Measurements from ENCODE around the gene SBNO2.

The SBNO2 gene

DNA sequence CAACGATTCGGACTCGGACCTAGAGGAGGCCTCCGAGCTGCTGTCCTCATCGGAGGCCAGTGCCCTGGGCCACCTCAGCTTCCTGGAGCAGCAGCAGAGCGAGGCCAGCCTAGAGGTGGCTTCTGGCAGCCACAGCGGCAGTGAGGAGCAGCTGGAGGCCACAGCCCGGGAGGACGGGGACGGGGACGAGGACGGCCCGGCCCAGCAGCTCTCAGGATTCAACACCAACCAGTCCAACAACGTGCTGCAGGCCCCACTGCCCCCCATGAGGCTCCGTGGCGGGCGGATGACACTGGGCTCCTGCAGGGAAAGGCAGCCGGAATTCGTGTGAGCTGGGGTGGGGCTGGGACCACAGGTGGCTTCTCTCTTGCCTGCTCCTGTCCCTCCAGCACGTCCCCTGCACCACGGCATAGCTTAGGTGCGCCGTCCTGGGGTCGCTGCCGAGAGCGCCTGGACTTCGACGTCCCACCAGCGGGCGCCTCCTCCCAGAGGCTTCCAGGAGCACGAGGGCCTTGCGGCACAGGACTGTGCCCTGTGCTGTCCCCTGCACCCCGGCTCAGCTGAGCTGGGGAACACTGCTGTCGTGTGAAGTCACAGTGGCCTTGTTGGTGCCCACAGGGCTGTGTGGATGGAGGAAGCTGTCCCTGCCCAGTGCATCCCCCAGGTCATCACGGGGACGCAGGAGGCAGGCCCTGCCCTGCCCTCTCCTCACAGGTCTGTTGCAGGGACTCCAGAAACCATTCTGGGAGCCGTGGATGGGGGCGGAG lies 88.2 kb downstream of the SBNO2 start:
- H3K4me3 ChIP-seq (IDR thresholded peaks at IDR 0.05; ENCODE audit: insufficient read depth, low read depth, low read length), result no peak overlapping the region
- no peak overlapping the region for H3K4me2 ChIP-seq
- H3K79me2 ChIP-seq (ENCODE audit: insufficient read depth, low read depth), result no peaks in the 10 kb centered on the region
- no peaks in the 10 kb centered on the region for H3K36me3 ChIP-seq (ENCODE audit: insufficient read depth)
- H4K20me1 ChIP-seq (ENCODE audit: insufficient read depth), result no peaks in the 10 kb centered on the region
- no peaks in the 10 kb centered on the region for H3K4me1 ChIP-seq (ENCODE audit: low read depth, poor library complexity, severe bottlenecking)
- no peak overlapping the region for H3K9ac ChIP-seq
- TF ChIP-seq, protein P1, sequence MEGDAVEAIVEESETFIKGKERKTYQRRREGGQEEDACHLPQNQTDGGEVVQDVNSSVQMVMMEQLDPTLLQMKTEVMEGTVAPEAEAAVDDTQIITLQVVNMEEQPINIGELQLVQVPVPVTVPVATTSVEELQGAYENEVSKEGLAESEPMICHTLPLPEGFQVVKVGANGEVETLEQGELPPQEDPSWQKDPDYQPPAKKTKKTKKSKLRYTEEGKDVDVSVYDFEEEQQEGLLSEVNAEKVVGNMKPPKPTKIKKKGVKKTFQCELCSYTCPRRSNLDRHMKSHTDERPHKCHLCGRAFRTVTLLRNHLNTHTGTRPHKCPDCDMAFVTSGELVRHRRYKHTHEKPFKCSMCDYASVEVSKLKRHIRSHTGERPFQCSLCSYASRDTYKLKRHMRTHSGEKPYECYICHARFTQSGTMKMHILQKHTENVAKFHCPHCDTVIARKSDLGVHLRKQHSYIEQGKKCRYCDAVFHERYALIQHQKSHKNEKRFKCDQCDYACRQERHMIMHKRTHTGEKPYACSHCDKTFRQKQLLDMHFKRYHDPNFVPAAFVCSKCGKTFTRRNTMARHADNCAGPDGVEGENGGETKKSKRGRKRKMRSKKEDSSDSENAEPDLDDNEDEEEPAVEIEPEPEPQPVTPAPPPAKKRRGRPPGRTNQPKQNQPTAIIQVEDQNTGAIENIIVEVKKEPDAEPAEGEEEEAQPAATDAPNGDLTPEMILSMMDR (conservative IDR thresholded peaks at IDR 0.05; ENCODE audit: low read depth, low read length), result no peak
- no peak overlapping the region for H2AFZ ChIP-seq (ENCODE audit: low read depth)
- no peak overlapping the region for H3K27ac ChIP-seq
- H3K27me3 ChIP-seq (ENCODE audit: insufficient read depth, low read depth), result no peaks in the 10 kb centered on the region

- H3K4me2 ChIP-seq, result no peak overlapping the region
- H2AFZ ChIP-seq (ENCODE audit: low read depth), result no peak overlapping the region
- TF ChIP-seq, protein P1 (conservative IDR thresholded peaks at IDR 0.05; ENCODE audit: low read depth, low read length), result no peak
- H3K27me3 ChIP-seq (ENCODE audit: insufficient read depth, low read depth), result no peaks in the 10 kb centered on the region
- no peak overlapping the region for H3K27ac ChIP-seq
- H3K4me3 ChIP-seq (IDR thresholded peaks at IDR 0.05; ENCODE audit: insufficient read depth, low read depth, low read length), result no peak overlapping the region
- H3K9ac ChIP-seq, result no peak overlapping the region
- H3K4me1 ChIP-seq (ENCODE audit: low read depth, poor library complexity, severe bottlenecking), result no peaks in the 10 kb centered on the region
- no peaks in the 10 kb centered on the region for H3K36me3 ChIP-seq (ENCODE audit: insufficient read depth)
- no peaks in the 10 kb centered on the region for H3K79me2 ChIP-seq (ENCODE audit: insufficient read depth, low read depth)
- H4K20me1 ChIP-seq (ENCODE audit: insufficient read depth), result no peaks in the 10 kb centered on the region
These were observed 88.9 kb downstream of the SBNO2 start for GRCh38 chr19:1085053-1085658.

- TF ChIP-seq, protein P1 (conservative IDR thresholded peaks at IDR 0.05; ENCODE audit: low read depth, low read length), result no peak
- Histone ChIP-seq H3K9ac (no peak overlapping the region), H3K36me3 (ENCODE audit: insufficient read depth) (no peaks in the 10 kb centered on the region), H3K4me3 (IDR thresholded peaks at IDR 0.05; ENCODE audit: insufficient read depth, low read depth, low read length) (no peak overlapping the region), H2AFZ (ENCODE audit: low read depth) (no peak overlapping the region), H3K27me3 (ENCODE audit: insufficient read depth, low read depth) (no peaks in the 10 kb centered on the region), H3K4me2 (no peak overlapping the region), H3K79me2 (ENCODE audit: insufficient read depth, low read depth) (no peaks in the 10 kb centered on the region), H3K4me1 (ENCODE audit: low read depth, poor library complexity, severe bottlenecking) (no peaks in the 10 kb centered on the region), H3K27ac (no peak overlapping the region), H4K20me1 (ENCODE audit: insufficient read depth) (no peaks in the 10 kb centered on the region)
These were observed 89.8 kb downstream of the SBNO2 start for GRCh38 chr19:1084024-1084868.

DNA sequence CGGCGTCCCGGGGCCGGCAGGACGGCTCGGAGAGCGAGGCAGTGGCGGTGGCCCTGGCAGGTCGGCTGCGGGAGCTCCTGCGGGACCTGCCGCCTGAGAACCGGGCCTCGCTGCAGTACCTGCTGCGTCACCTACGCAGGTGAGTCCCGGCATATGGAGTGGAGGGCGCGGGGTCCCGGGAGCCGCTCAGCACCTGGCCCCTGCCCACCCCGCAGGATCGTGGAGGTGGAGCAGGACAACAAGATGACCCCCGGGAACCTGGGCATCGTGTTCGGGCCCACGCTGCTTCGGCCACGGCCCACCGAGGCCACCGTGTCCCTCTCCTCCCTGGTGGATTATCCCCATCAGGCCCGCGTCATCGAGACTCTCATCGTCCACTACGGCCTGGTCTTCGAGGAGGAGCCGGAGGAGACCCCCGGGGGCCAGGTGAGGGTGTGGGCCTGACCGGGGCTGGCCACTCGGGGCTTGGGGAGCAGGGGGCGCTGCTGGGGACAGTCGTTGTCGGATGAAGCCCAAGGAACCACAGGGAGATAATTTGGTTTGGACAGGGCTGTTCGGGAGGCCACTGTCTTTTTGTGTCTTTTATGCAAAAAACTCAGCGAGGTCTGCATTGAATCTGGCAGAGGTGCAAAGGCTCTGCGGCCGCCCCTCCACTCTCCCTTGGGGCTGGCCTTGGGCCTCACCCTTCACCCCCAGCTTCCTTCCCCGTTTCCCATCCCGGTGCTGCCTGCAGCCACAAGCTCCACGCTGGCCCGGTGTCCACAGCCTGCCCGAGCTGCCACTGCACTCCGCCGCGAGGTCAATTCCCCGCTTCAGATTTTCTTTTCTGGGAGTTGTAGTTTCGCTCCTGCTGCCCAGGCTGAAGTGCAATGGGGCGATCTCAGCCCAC lies 90.9 kb downstream of the SBNO2 start:
- no peak overlapping the region for H2AFZ ChIP-seq (ENCODE audit: low read depth)
- H3K9ac ChIP-seq, result no peak overlapping the region
- no peak overlapping the region for H3K27ac ChIP-seq
- no peaks in the 10 kb centered on the region for H3K27me3 ChIP-seq (ENCODE audit: insufficient read depth, low read depth)
- no peaks in the 10 kb centered on the region for H3K79me2 ChIP-seq (ENCODE audit: insufficient read depth, low read depth)
- no peaks in the 10 kb centered on the region for H4K20me1 ChIP-seq (ENCODE audit: insufficient read depth)
- TF ChIP-seq, protein P1 (conservative IDR thresholded peaks at IDR 0.05; ENCODE audit: low read depth, low read length), result no peak
- no peaks in the 10 kb centered on the region for H3K4me1 ChIP-seq (ENCODE audit: low read depth, poor library complexity, severe bottlenecking)
- no peaks in the 10 kb centered on the region for H3K36me3 ChIP-seq (ENCODE audit: insufficient read depth)
- H3K4me2 ChIP-seq, result no peak overlapping the region
- no peak overlapping the region for H3K4me3 ChIP-seq (IDR thresholded peaks at IDR 0.05; ENCODE audit: insufficient read depth, low read depth, low read length)

Measured in KMS-11 (cell line).